ENCODE data around the gene TRIM72. TPM values are rescaled to one million over a fixed set of nuclear protein-coding genes. Genes with fewer than 3 reads are reported as not detected.

TRIM72 gene
- total and polyA plus RNA-seq, 9 of the 15 experiments (the other 6 are each of a cell fraction or from before 2014, with no cell fraction given), result under 0.01 TPM; not detected in 8

- POLR2A ChIA-PET, result interaction anchor here (0.6 to 2.2 kb wide), 6 partner anchors 10 to 72 kb away, joined by 3 to 11 read pairs (median 3); partner anchors contain the start of gene ITGAM
- FAIRE-seq (no peak), DNase-seq (ENCODE audit: extremely low read depth in 1 of 4, low spot score in 3 of 4) (no peak), ATAC-seq (no peak)
- Histone ChIP-seq H3K27ac (ENCODE audit: extremely low read depth, low read depth, low read length) (no peak overlapping the region), H2AFZ (ENCODE audit: low read depth, low read length) (no peak overlapping the region), H3K9ac (ENCODE audit: insufficient read depth in 1 of 2, low read depth in 2 of 2, low read length in 2 of 2) (no peak overlapping the region), H3K4me3 (no peak overlapping the region), H3K36me3 (ENCODE audit: control insufficient read depth, insufficient read depth, low read length) (no peaks in the 10 kb centered on the region), H4K20me1 (replicated peaks; ENCODE audit: control insufficient read depth, insufficient read depth, low read length) (no peaks in the 10 kb centered on the region), H3K9me1 (ENCODE audit: control insufficient read depth, insufficient read depth, low read length) (no peaks in the 10 kb centered on the region), H3K79me2 (ENCODE audit: control insufficient read depth, insufficient read depth, low read length) (no peaks in the 10 kb centered on the region), H3K4me1 (replicated peaks in 1 of 2; ENCODE audit: control insufficient read depth in 2 of 2, insufficient read depth in 2 of 2, low read length in 2 of 2) (peaks cover 0 to 3% of the 10 kb centered on the region in 2 experiments; a peak in 2 of 5 replicates), H3K27me3 (ENCODE audit: control insufficient read depth in 2 of 2, insufficient read depth in 2 of 2, low read length in 2 of 2) (peaks cover 17 to 33% of the 10 kb centered on the region in 2 experiments; a peak in 4 of 5 replicates), H3K9me3 (replicated peaks; ENCODE audit: control insufficient read depth, insufficient read depth, low read depth, low read length) (no peaks in the 10 kb centered on the region), H3K4me2 (ENCODE audit: insufficient read depth, low read length) (no peak overlapping the region)
- no peak for TF ChIP-seq CBFA2T3 (IDR thresholded peaks at IDR 0.05)
- TF ChIP-seq ZKSCAN8 (CRISPR knock-in tag; IDR thresholded peaks at IDR 0.05), result no peak
- TF ChIP-seq SRSF3 (IDR thresholded peaks at IDR 0.05; ENCODE audit: insufficient read depth, low read length), result no peak
- no peak for TF ChIP-seq SLC30A9 (CRISPR knock-in tag; IDR thresholded peaks at IDR 0.05)
- no peak for TF ChIP-seq STAG1 (CRISPR knock-in tag; IDR thresholded peaks at IDR 0.05; ENCODE audit: borderline replicate concordance)
- TF ChIP-seq BRD9 (IDR thresholded peaks at IDR 0.05; ENCODE audit: low read depth, partially characterized antibody), result no peak
- TF ChIP-seq FOSL1 (tag; conservative IDR thresholded peaks at IDR 0.05), result no peak
- no peak for TF ChIP-seq AFF4 (CRISPR knock-in tag; IDR thresholded peaks at IDR 0.05)
- TF ChIP-seq PKNOX1 (IDR thresholded peaks at IDR 0.05), result no peak
- no peak for TF ChIP-seq E2F6 (IDR thresholded peaks at IDR 0.05; ENCODE audit: borderline replicate concordance in 1 of 2, extremely low read depth in 1 of 2, insufficient read depth in 1 of 2, insufficient read length in 1 of 2, low read depth in 1 of 2, low read length in 1 of 2, poor library complexity in 1 of 2, severe bottlenecking in 1 of 2)
- no peak for TF ChIP-seq ZNF165 (CRISPR knock-in tag; IDR thresholded peaks at IDR 0.05; ENCODE audit: borderline replicate concordance)
- no peak for TF ChIP-seq NFRKB (IDR thresholded peaks at IDR 0.05; ENCODE audit: low read depth)
- TF ChIP-seq BMI1 (IDR thresholded peaks at IDR 0.05; ENCODE audit: low read length), result no peak
- no peak for TF ChIP-seq CC2D1A (IDR thresholded peaks at IDR 0.05)
- TF ChIP-seq RBM25 (IDR thresholded peaks at IDR 0.05; ENCODE audit: low read depth, low read length, severe bottlenecking), result no peak
- no peak for TF ChIP-seq RFX5 (IDR thresholded peaks at IDR 0.05; ENCODE audit: low read depth, low read length)
- CTCF ChIA-PET (ENCODE audit: low intra/inter-chr PET ratio), result no interaction called here
- intact Hi-C loops (cut with micrococcal nuclease) (no loop called here), in situ Hi-C loops (cut with MboI) (no loop called here)
- 4% methylated on average over 2 of the region's 2 CpGs for WGBS (ENCODE audit: insufficient coverage, low coverage, missing lambda C conversion rate)
- no TSS peak for BruUV-seq (replicated peaks)
These were observed 55.6 kb downstream of the TRIM72 start for GRCh38 chr16:31269541-31269940.

Measured in K562 (cell line).